Effector memory CD8-positive, alpha-beta T cell (primary cell): ENCODE measurements around the gene PFKP.

Experiments
- ATAC-seq: fragments of 150-1000 bp; cut with Tn5 transposase; replicated peaks from 2 replicates; pipeline ENCODE4 v1.10.0; 2021; ENCODE audit warnings: mild to moderate bottlenecking, moderate library complexity
- DNase-seq, 3 experiments: peaks; one replicate each; pipeline ENCODE4 v3.0.0; 2021
- H3K27ac Mint-ChIP-seq, 2 donors: one replicate each; pipeline ENCODE4 v1.8.0; 2022; ENCODE audit warnings: mild to moderate bottlenecking in 2 of 2, mixed read lengths in 2 of 2, moderate library complexity in 2 of 2
- H3K27me3 Mint-ChIP-seq, 2 donors: one replicate each; pipeline ENCODE4 v1.8.0; 2022; ENCODE audit warnings: mixed read lengths in 2 of 2
- H3K36me3 Mint-ChIP-seq: one replicate; pipeline ENCODE4 v1.8.0; 2022; ENCODE audit warnings: mild to moderate bottlenecking, moderate library complexity, mixed read lengths; ENCODE audit not compliant: insufficient read depth
- H3K4me1 Mint-ChIP-seq, 2 donors: one replicate each; pipeline ENCODE4 v1.8.0; 2022; ENCODE audit warnings: low read depth in 2 of 2, mixed read lengths in 2 of 2
- H3K4me3 Mint-ChIP-seq, 2 donors: one replicate each; pipeline ENCODE4 v1.8.0; 2022; ENCODE audit warnings: mild to moderate bottlenecking in 2 of 2, mixed read lengths in 2 of 2, moderate library complexity in 2 of 2
- H3K9me3 Mint-ChIP-seq, 2 donors: one replicate each; pipeline ENCODE4 v1.8.0; 2022; ENCODE audit warnings: mixed read lengths in 2 of 2

PFKP gene

GRCh38 chr10:3124412-3125175 is 57.2 kb downstream of the PFKP start:
- Mint-ChIP-seq H3K36me3 (peaks cover 31% of the 10 kb centered on the region), H3K27ac (peak overlapping the region in 1 of 2 donors; percentile 17)

GRCh38 chr10:3125527-3126170 is 58.3 kb downstream of the PFKP start:
- H3K4me3 Mint-ChIP-seq: no peak overlapping the region
- H3K36me3 Mint-ChIP-seq: peaks cover 28% of the 10 kb centered on the region
- ATAC-seq: no peak
- H3K27me3 Mint-ChIP-seq: no peaks in the 10 kb centered on the region
- no peaks in the 10 kb centered on the region for H3K9me3 Mint-ChIP-seq
- no peak for DNase-seq
- H3K27ac Mint-ChIP-seq: no peak overlapping the region
- peaks cover 0 to 3% of the 10 kb centered on the region in 2 donors for H3K4me1 Mint-ChIP-seq

More at GRCh38 chr10:3124412-3125175, 57.2 kb downstream of the PFKP start:
- Mint-ChIP-seq H3K9me3 (no peaks in the 10 kb centered on the region), H3K27me3 (no peaks in the 10 kb centered on the region), H3K4me1 (peaks cover 0 to 3% of the 10 kb centered on the region in 2 donors), H3K4me3 (peak overlapping the region in 1 of 2 donors; percentile 12)
- DNase-seq: no peak
- no peak for ATAC-seq

- H3K27me3 Mint-ChIP-seq: no peaks in the 10 kb centered on the region
- peaks cover 0 to 3% of the 10 kb centered on the region in 2 donors for H3K4me1 Mint-ChIP-seq
- no peak for DNase-seq
- H3K9me3 Mint-ChIP-seq: no peaks in the 10 kb centered on the region
- peaks cover 30% of the 10 kb centered on the region for H3K36me3 Mint-ChIP-seq
- no peak overlapping the region for H3K4me3 Mint-ChIP-seq
- ATAC-seq: no peak
- no peak overlapping the region for H3K27ac Mint-ChIP-seq
Observed at GRCh38 chr10:3126249-3126648, 58.9 kb downstream of the PFKP start.

DNA sequence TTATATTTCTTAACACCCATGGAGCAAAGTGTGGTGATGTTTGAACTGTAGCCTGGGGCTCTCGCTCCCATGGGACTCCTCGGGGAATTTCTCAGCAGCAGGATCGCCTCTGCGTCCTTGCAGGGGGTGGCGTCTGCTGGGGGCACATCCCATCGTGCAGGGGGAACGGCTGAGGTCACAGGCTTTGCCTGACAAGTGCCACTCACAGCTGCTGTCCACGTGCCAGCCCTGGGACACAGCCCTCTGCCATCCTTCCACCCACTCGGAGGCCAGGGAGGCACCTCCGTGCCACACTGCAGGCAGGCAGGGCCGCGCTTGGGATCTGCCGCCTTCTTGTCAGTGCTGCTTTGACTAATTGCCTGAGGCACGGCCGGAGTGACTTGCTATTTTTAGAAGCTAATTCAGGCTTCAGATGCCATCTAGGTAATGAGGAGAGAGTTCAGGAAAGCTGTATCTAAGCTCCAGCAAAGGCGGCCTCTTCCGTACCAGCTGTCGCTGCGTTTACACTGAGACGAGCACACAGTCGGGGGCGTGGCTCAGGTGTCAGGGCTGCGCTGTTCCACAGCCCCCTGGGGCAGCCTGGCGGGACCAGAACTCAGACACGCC is 59.5 kb downstream of the PFKP start:
- H3K27me3 Mint-ChIP-seq: no peaks in the 10 kb centered on the region
- peaks cover 36% of the 10 kb centered on the region for H3K36me3 Mint-ChIP-seq
- H3K9me3 Mint-ChIP-seq: no peaks in the 10 kb centered on the region
- ATAC-seq: no peak
- H3K27ac Mint-ChIP-seq: no peak overlapping the region
- peaks cover 0 to 3% of the 10 kb centered on the region in 2 donors for H3K4me1 Mint-ChIP-seq
- no peak overlapping the region for H3K4me3 Mint-ChIP-seq
- DNase-seq: no peak

DNA sequence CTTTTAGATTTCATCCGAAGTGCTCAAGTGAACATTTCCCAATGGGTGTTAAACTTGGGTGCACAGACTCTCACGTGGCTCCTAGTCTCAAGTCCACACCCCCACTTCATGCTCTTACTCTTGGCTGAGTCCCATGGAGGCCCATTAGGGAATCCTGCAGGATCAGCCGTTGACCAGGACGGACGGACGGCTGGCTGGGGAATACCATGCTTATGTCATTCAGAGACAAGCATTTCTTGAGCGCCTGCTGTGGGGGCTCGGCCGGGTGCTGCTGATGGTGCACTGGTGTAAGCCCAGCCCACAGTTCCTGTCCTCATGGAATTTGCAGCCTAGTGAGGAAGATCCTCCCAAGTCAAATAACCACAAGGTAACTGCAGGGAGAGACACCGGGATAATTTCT is 60.6 kb downstream of the PFKP start:
- Mint-ChIP-seq H3K27me3 (no peaks in the 10 kb centered on the region), H3K36me3 (peaks cover 40% of the 10 kb centered on the region), H3K27ac (no peak overlapping the region), H3K4me3 (no peak overlapping the region), H3K4me1 (peaks cover 0 to 3% of the 10 kb centered on the region in 2 donors), H3K9me3 (no peaks in the 10 kb centered on the region)
- DNase-seq (no peak), ATAC-seq (no peak)

GRCh38 chr10:3128379-3129130 is 61.2 kb downstream of the PFKP start:
- peak overlapping the region in 1 of 2 donors; percentile 52 for H3K27ac Mint-ChIP-seq
- no peak overlapping the region for H3K4me3 Mint-ChIP-seq
- no peaks in the 10 kb centered on the region for H3K9me3 Mint-ChIP-seq
- peaks cover 0 to 3% of the 10 kb centered on the region in 2 donors for H3K4me1 Mint-ChIP-seq
- no peaks in the 10 kb centered on the region for H3K27me3 Mint-ChIP-seq
- H3K36me3 Mint-ChIP-seq: peaks cover 35% of the 10 kb centered on the region
- DNase-seq (no peak), ATAC-seq (no peak)

DNA sequence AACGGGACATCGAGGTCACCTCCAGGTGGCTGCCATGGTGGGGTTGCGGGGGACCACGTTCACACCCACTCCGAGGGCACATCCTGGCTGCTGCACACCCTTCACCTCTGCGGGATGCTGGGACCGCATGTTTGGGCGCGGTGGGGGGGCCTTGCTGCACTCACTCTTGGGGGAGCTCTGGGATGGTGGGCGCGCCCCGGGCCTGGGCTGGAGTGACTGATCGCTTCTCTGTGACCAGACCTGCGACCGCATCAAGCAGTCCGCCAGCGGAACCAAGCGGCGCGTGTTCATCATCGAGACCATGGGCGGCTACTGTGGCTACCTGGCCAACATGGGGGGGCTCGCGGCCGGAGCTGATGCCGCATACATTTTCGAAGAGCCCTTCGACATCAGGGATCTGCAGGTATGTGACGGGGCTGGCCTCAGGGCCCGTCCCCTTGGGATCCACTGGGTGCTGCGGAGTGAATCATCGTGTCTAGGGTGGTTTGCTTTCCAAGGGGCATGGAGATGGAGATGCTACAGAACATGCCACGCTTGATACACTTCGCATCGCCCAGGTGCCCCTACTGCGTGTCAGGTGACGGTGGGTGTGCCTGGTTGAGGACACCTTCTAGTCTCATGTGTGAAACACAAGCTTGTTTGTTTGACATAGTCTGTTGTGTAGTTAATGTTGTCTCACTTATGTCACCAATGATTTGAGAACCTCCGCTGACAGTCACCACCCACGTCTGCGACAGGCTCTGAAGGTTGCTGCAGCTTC is 62.4 kb downstream of the PFKP start:
- peaks cover 45% of the 10 kb centered on the region for H3K36me3 Mint-ChIP-seq
- no peaks in the 10 kb centered on the region for H3K9me3 Mint-ChIP-seq
- ATAC-seq (no peak), DNase-seq (no peak)
- no peaks in the 10 kb centered on the region for H3K27me3 Mint-ChIP-seq
- H3K27ac Mint-ChIP-seq: no peak overlapping the region
- no peak overlapping the region for H3K4me3 Mint-ChIP-seq
- H3K4me1 Mint-ChIP-seq: peaks cover 0 to 3% of the 10 kb centered on the region in 2 donors

- H3K9me3 Mint-ChIP-seq: no peaks in the 10 kb centered on the region
- peaks cover 54% of the 10 kb centered on the region for H3K36me3 Mint-ChIP-seq
- no peaks in the 10 kb centered on the region for H3K27me3 Mint-ChIP-seq
- H3K4me3 Mint-ChIP-seq: no peak overlapping the region
- DNase-seq: no peak
- H3K4me1 Mint-ChIP-seq: no peaks in the 10 kb centered on the region
- no peak overlapping the region for H3K27ac Mint-ChIP-seq
- ATAC-seq: no peak
Observed at GRCh38 chr10:3131098-3131497, 63.8 kb downstream of the PFKP start.

- ATAC-seq: no peak
- Mint-ChIP-seq H3K27ac (peak overlapping the region in 1 of 2 donors; percentile 62), H3K9me3 (no peaks in the 10 kb centered on the region), H3K4me1 (no peaks in the 10 kb centered on the region), H3K4me3 (no peak overlapping the region), H3K36me3 (peaks cover 60% of the 10 kb centered on the region), H3K27me3 (no peaks in the 10 kb centered on the region)
- DNase-seq: no peak
Observed at GRCh38 chr10:3132036-3133025, 65.0 kb downstream of the PFKP start.

- Mint-ChIP-seq H3K4me1 (no peaks in the 10 kb centered on the region), H3K27ac (peak overlapping the region in 1 of 2 donors; percentile 32), H3K4me3 (no peak overlapping the region), H3K9me3 (no peaks in the 10 kb centered on the region), H3K36me3 (peaks cover 72% of the 10 kb centered on the region), H3K27me3 (no peaks in the 10 kb centered on the region)
- ATAC-seq (no peak), DNase-seq (no peak)
Observed at GRCh38 chr10:3133948-3134347, 66.6 kb downstream of the PFKP start.

GRCh38 chr10:3135006-3135405 is 67.7 kb downstream of the PFKP start:
- Mint-ChIP-seq H3K4me1 (no peaks in the 10 kb centered on the region), H3K36me3 (peaks cover 80% of the 10 kb centered on the region)

DNA sequence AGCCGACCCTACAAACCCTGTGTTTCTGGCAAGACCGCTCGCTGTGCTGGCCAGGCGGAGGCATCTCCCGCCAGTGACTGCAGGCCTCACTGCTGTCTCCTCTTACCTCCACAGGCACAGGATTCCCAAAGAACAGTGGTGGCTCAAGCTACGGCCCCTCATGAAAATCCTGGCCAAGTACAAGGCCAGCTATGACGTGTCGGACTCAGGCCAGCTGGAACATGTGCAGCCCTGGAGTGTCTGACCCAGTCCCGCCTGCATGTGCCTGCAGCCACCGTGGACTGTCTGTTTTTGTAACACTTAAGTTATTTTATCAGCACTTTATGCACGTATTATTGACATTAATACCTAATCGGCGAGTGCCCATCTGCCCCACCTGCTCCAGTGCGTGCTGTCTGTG is 69.0 kb downstream of the PFKP start:
- DNase-seq (no peak), ATAC-seq (no peak)
- Mint-ChIP-seq H3K27ac (no peak overlapping the region), H3K36me3 (peaks cover 79% of the 10 kb centered on the region), H3K4me1 (no peaks in the 10 kb centered on the region), H3K4me3 (no peak overlapping the region), H3K9me3 (no peaks in the 10 kb centered on the region), H3K27me3 (no peaks in the 10 kb centered on the region)

More at GRCh38 chr10:3135006-3135405, 67.7 kb downstream of the PFKP start:
- H3K27ac Mint-ChIP-seq: peak overlapping the region; percentile 20 to 64
- no peaks in the 10 kb centered on the region for H3K27me3 Mint-ChIP-seq
- no peak for ATAC-seq
- no peaks in the 10 kb centered on the region for H3K9me3 Mint-ChIP-seq
- DNase-seq: no peak
- no peak overlapping the region for H3K4me3 Mint-ChIP-seq
